ENCODE measurements around the gene MED13L.

- TF ChIP-seq POLR2A (IDR thresholded peaks at IDR 0.05) (no peak), CTCF (IDR thresholded peaks at IDR 0.05) (no peak)
Measured at GRCh38 chr12:116318576-116319232, 41.2 kb upstream of the MED13L start.

All from lower leg skin (tissue), 3 donors.